ENCODE measurements around the gene MEF2B. TPM values are rescaled to one million over a fixed set of nuclear protein-coding genes. Genes with fewer than 3 reads are reported as not detected.
A peak's percentile ranks its signal among the peaks of the same experiment; 100 is the strongest.

Gene MEF2B
- total and polyA plus RNA-seq, 10 of the 15 experiments (the other 5 are each of a cell fraction or from before 2014, with no cell fraction given): 0.09 to 33.0 (median 8.9) TPM

DNA sequence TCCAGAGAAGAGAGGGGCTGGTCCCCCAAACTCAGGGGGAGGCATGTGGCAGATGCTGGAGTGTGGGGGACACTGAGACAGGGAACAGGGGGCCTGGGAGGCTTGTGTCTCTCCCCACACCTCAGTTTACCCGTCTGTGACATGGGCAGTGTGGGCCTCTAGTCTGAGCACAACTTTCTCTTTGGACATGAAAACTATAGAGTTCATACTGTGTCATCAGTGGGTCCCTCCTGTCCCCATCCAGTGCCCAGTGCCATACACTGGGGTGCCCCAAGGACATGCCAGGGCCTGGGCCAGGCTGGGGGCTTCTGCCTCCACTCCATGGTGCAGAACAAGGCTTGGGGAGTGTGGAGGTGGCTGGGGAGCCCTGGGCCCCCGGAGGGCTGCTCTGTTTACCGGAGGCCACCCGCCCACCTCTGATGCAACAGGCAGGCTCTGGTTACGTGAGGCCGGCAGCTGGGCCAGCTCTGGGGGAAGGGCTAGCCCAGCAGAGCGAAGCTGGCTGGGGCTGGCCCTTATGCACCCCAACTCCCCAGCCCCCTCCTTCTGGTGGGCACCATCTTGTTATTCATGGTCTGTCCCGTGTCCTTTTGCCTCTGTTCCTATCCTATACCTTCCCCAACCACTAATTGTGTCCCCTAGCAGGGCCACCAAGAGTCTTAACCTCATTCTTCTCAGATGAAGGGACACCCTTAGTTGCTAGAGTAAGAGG is 1.9 kb upstream of the MEF2B start (continued):
- TF ChIP-seq ZBTB11 (CRISPR knock-in tag; IDR thresholded peaks at IDR 0.05) (no peak), LARP7 (IDR thresholded peaks at IDR 0.05) (no peak), ZZZ3 (IDR thresholded peaks at IDR 0.05; ENCODE audit: control insufficient read depth, insufficient read length, low read depth) (no peak), SMARCA5 (IDR thresholded peaks at IDR 0.05) (peak; percentile 54; the same call in 1 of the 2 replicates), IKZF2 (IDR thresholded peaks at IDR 0.05) (no peak), NFXL1 (IDR thresholded peaks at IDR 0.05; ENCODE audit: borderline replicate concordance) (no peak), RFX5 (IDR thresholded peaks at IDR 0.05; ENCODE audit: low read depth, low read length) (no peak), SP1 (IDR thresholded peaks at IDR 0.05; ENCODE audit: low read depth, low read length) (peak; percentile 56), NBN (IDR thresholded peaks at IDR 0.05) (no peak), PRDM15 (CRISPR knock-in tag; IDR thresholded peaks at IDR 0.05) (no peak), FOS (IDR thresholded peaks at IDR 0.05; ENCODE audit: borderline replicate concordance, extremely low read depth, insufficient read length) (no peak), HSF1 (IDR thresholded peaks at IDR 0.05; ENCODE audit: low read depth, low read length) (no peak), RBBP5 (conservative IDR thresholded peaks at IDR 0.05) (no peak), MXI1 (IDR thresholded peaks at IDR 0.05; ENCODE audit: low read depth, low read length) (no peak), YY1 (IDR thresholded peaks at IDR 0.05; ENCODE audit: low read depth, low read length) (0 out of 2 replicates have a peak, but pooled peaks have one; percentile 12)
- TF ChIP-seq, protein P1, sequence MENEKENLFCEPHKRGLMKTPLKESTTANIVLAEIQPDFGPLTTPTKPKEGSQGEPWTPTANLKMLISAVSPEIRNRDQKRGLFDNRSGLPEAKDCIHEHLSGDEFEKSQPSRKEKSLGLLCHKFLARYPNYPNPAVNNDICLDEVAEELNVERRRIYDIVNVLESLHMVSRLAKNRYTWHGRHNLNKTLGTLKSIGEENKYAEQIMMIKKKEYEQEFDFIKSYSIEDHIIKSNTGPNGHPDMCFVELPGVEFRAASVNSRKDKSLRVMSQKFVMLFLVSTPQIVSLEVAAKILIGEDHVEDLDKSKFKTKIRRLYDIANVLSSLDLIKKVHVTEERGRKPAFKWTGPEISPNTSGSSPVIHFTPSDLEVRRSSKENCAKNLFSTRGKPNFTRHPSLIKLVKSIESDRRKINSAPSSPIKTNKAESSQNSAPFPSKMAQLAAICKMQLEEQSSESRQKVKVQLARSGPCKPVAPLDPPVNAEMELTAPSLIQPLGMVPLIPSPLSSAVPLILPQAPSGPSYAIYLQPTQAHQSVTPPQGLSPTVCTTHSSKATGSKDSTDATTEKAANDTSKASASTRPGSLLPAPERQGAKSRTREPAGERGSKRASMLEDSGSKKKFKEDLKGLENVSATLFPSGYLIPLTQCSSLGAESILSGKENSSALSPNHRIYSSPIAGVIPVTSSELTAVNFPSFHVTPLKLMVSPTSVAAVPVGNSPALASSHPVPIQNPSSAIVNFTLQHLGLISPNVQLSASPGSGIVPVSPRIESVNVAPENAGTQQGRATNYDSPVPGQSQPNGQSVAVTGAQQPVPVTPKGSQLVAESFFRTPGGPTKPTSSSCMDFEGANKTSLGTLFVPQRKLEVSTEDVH (IDR thresholded peaks at IDR 0.05; ENCODE audit: low read depth, partially characterized antibody): no peak
